ENCODE measurements around the gene NAV2. TPM values are rescaled to one million over a fixed set of nuclear protein-coding genes. Genes with fewer than 3 reads are reported as not detected.

NAV2 gene
- total RNA-seq, 1 experiment from 2014 or later, result 23.3 TPM

GRCh38 chr11:20162824-20163782, 450.5 kb downstream of the NAV2 start:
- POLR2A ChIA-PET (ENCODE audit: unreplicated experiment), result no interaction called here
- H3K4me2 ChIP-seq, result no peak overlapping the region
- DNase-seq, result no peak

GRCh38 chr11:20163783-20164481, 451.3 kb downstream of the NAV2 start:
- Histone ChIP-seq H3K79me2 (ENCODE audit: low read depth) (no peaks in the 10 kb centered on the region), H3F3A (ENCODE audit: insufficient read depth, low read depth) (no peaks in the 10 kb centered on the region), H3K4me1 (replicated peaks; ENCODE audit: insufficient read depth) (no peaks in the 10 kb centered on the region), H3K27ac (no peak overlapping the region), H4K20me1 (ENCODE audit: insufficient read depth) (no peaks in the 10 kb centered on the region), H3K36me3 (ENCODE audit: low read depth) (no peaks in the 10 kb centered on the region), H3K4me2 (no peak overlapping the region), H3K4me3 (no peak overlapping the region), H3K9me3 (ENCODE audit: insufficient read depth, low read depth) (no peaks in the 10 kb centered on the region), H3K27me3 (ENCODE audit: insufficient read depth, low read depth) (peaks cover 60% of the 10 kb centered on the region), H2AFZ (no peak overlapping the region), H3K9me2 (ENCODE audit: insufficient read depth) (no peaks in the 10 kb centered on the region)
- BruUV-seq (replicated peaks), result no TSS peak
- intact Hi-C loops (cut with micrococcal nuclease; ENCODE audit: unreplicated experiment), result no loop called here
- DNase-seq, result no peak
- CTCF ChIA-PET, result no interaction called here
- TF ChIP-seq EZH2 (IDR thresholded peaks at IDR 0.05; ENCODE audit: low read depth), result no peak
- no peak for TF ChIP-seq CTCF (conservative IDR thresholded peaks at IDR 0.05)
- POLR2A ChIA-PET (ENCODE audit: unreplicated experiment), result no interaction called here

More at GRCh38 chr11:20162824-20163782, 450.5 kb downstream of the NAV2 start:
- intact Hi-C loops (cut with micrococcal nuclease; ENCODE audit: unreplicated experiment), result no loop called here
- H4K20me1 ChIP-seq (ENCODE audit: insufficient read depth), result no peaks in the 10 kb centered on the region
- no peak overlapping the region for H2AFZ ChIP-seq
- H3K27me3 ChIP-seq (ENCODE audit: insufficient read depth, low read depth), result peaks cover 68% of the 10 kb centered on the region
- H3K4me1 ChIP-seq (replicated peaks; ENCODE audit: insufficient read depth), result no peaks in the 10 kb centered on the region
- H3F3A ChIP-seq (ENCODE audit: insufficient read depth, low read depth), result no peaks in the 10 kb centered on the region
- BruUV-seq (replicated peaks), result no TSS peak
- no peaks in the 10 kb centered on the region for H3K9me2 ChIP-seq (ENCODE audit: insufficient read depth)
- H3K36me3 ChIP-seq (ENCODE audit: low read depth), result no peaks in the 10 kb centered on the region
- no peak overlapping the region for H3K27ac ChIP-seq
- CTCF ChIA-PET, result no interaction called here
- no peak overlapping the region for H3K4me3 ChIP-seq
- TF ChIP-seq CTCF (conservative IDR thresholded peaks at IDR 0.05) (no peak), EZH2 (IDR thresholded peaks at IDR 0.05; ENCODE audit: low read depth) (no peak)
- H3K79me2 ChIP-seq (ENCODE audit: low read depth), result no peaks in the 10 kb centered on the region
- no peaks in the 10 kb centered on the region for H3K9me3 ChIP-seq (ENCODE audit: insufficient read depth, low read depth)

Small RNA genes within 50 kb of the gene (microRNA-seq; reads per million reads assigned to microRNA genes)
- not detected for gene MIR4694 (ENCODE audit: borderline number of aligned reads, borderline replicate concordance)

All from PC-9 (cell line).